Esophagus muscularis mucosa (tissue), 4 donors: ENCODE results near the gene SIK3. TPM values are rescaled to one million over a fixed set of nuclear protein-coding genes. Genes with fewer than 3 reads are reported as not detected.

Experiments
- DNase-seq: peaks from one replicate; pipeline ENCODE4 v3.0.0-alpha.2; 2017; ENCODE audit errors: extremely low spot score
- H3K27ac ChIP-seq, 4 donors: fragments of 200-600 bp; sonication (generic); replicated peaks in 1 of 4; 1 replicate in 3 of 4; 2 replicates in 1 of 4; pipeline ENCODE4 v1.5.1; 2016 to 2019; ENCODE audit warnings: mild to moderate bottlenecking in 1 of 4
- H3K27me3 ChIP-seq, 4 donors: fragments of 200-600 bp; sonication (generic); one replicate each; pipeline versions ENCODE4 v1.5.1 to v1.6.0; 2016 to 2019
- H3K36me3 ChIP-seq, 4 donors: fragments of 200-600 bp; sonication (generic); one replicate each; pipeline ENCODE4 v1.5.1; 2016 to 2019
- H3K4me1 ChIP-seq, 4 donors: fragments of 200-600 bp; sonication (generic); one replicate each; pipeline ENCODE4 v1.5.1; 2016 to 2019
- H3K4me3 ChIP-seq, 4 donors: fragments of 200-600 bp; sonication (generic); 1 replicate in 2 of 4; 2 replicates in 2 of 4; pipeline ENCODE4 v1.5.1; 2016 to 2019; ENCODE audit warnings: mild to moderate bottlenecking in 4 of 4, moderate library complexity in 1 of 4
- H3K9me3 ChIP-seq, 4 donors: fragments of 200-600 bp; sonication (generic); 1 replicate in 3 of 4; 2 replicates in 1 of 4; pipeline ENCODE4 v1.5.1; 2016 to 2019
- EP300 ChIP-seq: sonication (generic); formaldehyde crosslinking; IDR thresholded peaks from one replicate; pipeline ENCODE4 v1.6.1; 2017; ENCODE audit warnings: antibody characterized with exemption
- POLR2A ChIP-seq: fragments of 450-650 bp; IDR thresholded peaks from one replicate; pipeline ENCODE4 v1.6.1; 2017; ENCODE audit warnings: antibody characterized with exemption, moderate library complexity, mild to moderate bottlenecking, low read depth
- POLR2AphosphoS5 ChIP-seq, 2 donors: sonication (generic); formaldehyde crosslinking; IDR thresholded peaks; one replicate each; pipeline ENCODE4 v1.6.1; 2017; ENCODE audit warnings: antibody characterized with exemption in 2 of 2
- WGBS: methylation state at CpG from one replicate; pipeline ENCODE4 v1.1.5; 2018; 5-methylcytosine and 5-hydroxymethylcytosine counted together
- intact Hi-C: fragments of 100-400 bp; cut with DNase I; formaldehyde crosslinking; loops from one replicate; pipeline ENCODE4 v1.15.1; 2023
- total RNA-seq, 4 donors: library from RNA; depleted of rRNA; stranded (reverse); fragments of >200 nt; gene quantifications; one replicate each; pipeline versions ENCODE4 v1.1.0 to v1.2.1, GENCODE V29; 2016
- TF ChIP-seq, protein P1 (sequence below), 3 experiments: fragments of 200-600 bp in 2 of 3; fragments of 450-650 bp in 1 of 3; sonication (generic) in 2 of 3; IDR thresholded peaks; one replicate each; pipeline ENCODE4 v1.5.1; 2017 to 2019; ENCODE audit warnings: antibody characterized with exemption in 3 of 3, mild to moderate bottlenecking in 2 of 3, moderate library complexity in 1 of 3

Gene SIK3
- total RNA-seq, 4 donors from 2014 or later = 39.5 to 53.5 (median 42.3) TPM

GRCh38 chr11:117064275-117064674, 34.0 kb downstream of the SIK3 start:
- 83% methylated on average over 1 of the region's 1 CpG for WGBS
- intact Hi-C loops = no loop called here
- Histone ChIP-seq H3K27ac (no peak overlapping the region), H3K9me3 (no peaks in the 10 kb centered on the region), H3K4me1 (peaks cover 20 to 42% (median 38%) of the 10 kb centered on the region in 4 donors), H3K36me3 (no peaks in the 10 kb centered on the region), H3K27me3 (no peaks in the 10 kb centered on the region), H3K4me3 (no peak overlapping the region)
- TF ChIP-seq POLR2A (no peak), POLR2AphosphoS5 (IDR thresholded peaks at IDR 0.05) (no peak), EP300 (no peak)
- TF ChIP-seq, protein P1, sequence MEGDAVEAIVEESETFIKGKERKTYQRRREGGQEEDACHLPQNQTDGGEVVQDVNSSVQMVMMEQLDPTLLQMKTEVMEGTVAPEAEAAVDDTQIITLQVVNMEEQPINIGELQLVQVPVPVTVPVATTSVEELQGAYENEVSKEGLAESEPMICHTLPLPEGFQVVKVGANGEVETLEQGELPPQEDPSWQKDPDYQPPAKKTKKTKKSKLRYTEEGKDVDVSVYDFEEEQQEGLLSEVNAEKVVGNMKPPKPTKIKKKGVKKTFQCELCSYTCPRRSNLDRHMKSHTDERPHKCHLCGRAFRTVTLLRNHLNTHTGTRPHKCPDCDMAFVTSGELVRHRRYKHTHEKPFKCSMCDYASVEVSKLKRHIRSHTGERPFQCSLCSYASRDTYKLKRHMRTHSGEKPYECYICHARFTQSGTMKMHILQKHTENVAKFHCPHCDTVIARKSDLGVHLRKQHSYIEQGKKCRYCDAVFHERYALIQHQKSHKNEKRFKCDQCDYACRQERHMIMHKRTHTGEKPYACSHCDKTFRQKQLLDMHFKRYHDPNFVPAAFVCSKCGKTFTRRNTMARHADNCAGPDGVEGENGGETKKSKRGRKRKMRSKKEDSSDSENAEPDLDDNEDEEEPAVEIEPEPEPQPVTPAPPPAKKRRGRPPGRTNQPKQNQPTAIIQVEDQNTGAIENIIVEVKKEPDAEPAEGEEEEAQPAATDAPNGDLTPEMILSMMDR (IDR thresholded peaks at IDR 0.05) = no peak
- DNase-seq = no peak

DNA sequence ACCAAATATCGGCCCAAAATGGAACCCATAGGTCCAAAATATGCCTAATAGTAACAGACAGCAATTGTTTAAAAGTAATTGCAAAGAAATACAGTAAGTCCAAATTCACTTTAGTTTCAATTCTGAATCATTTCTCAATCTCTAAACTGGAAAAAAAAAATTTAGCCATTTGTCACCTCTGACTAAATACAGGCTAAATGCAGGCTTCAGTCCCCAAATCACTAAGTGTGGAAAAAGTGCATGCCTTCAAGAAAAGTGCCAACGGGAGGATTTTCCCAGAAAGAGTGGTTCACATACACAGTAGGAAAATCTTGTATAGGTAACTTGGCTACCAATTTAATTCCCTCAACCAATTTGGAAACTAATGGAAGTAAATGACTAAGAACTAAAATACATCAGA, 35.7 kb downstream of the SIK3 start:
- H3K4me3 ChIP-seq = no peak overlapping the region
- no peaks in the 10 kb centered on the region for H3K27me3 ChIP-seq
- H3K9me3 ChIP-seq = no peaks in the 10 kb centered on the region
- peaks cover 27 to 60% (median 53%) of the 10 kb centered on the region in 4 donors for H3K4me1 ChIP-seq
- no peak for DNase-seq
- no peak for TF ChIP-seq EP300
- no peak for TF ChIP-seq POLR2A
- no peak for TF ChIP-seq POLR2AphosphoS5 (IDR thresholded peaks at IDR 0.05)
- TF ChIP-seq, protein P1 (IDR thresholded peaks at IDR 0.05) = no peak
- WGBS = 89% methylated on average over 2 of the region's 2 CpGs
- no peaks in the 10 kb centered on the region for H3K36me3 ChIP-seq
- intact Hi-C loops = no loop called here
- no peak overlapping the region for H3K27ac ChIP-seq

- H3K36me3 ChIP-seq = no peaks in the 10 kb centered on the region
- intact Hi-C loops = no loop called here
- WGBS = 92% methylated on average over 5 of the region's 5 CpGs
- DNase-seq = no peak
- H3K4me3 ChIP-seq = no peak overlapping the region
- H3K9me3 ChIP-seq = no peaks in the 10 kb centered on the region
- H3K4me1 ChIP-seq = peaks cover 27 to 62% (median 55%) of the 10 kb centered on the region in 4 donors
- no peak overlapping the region for H3K27ac ChIP-seq
- no peaks in the 10 kb centered on the region for H3K27me3 ChIP-seq
- TF ChIP-seq EP300 (no peak), POLR2A (no peak), POLR2AphosphoS5 (IDR thresholded peaks at IDR 0.05) (no peak)
- TF ChIP-seq, protein P1 (IDR thresholded peaks at IDR 0.05) = no peak
Observed at GRCh38 chr11:117061256-117061655, 37.0 kb downstream of the SIK3 start.

DNA sequence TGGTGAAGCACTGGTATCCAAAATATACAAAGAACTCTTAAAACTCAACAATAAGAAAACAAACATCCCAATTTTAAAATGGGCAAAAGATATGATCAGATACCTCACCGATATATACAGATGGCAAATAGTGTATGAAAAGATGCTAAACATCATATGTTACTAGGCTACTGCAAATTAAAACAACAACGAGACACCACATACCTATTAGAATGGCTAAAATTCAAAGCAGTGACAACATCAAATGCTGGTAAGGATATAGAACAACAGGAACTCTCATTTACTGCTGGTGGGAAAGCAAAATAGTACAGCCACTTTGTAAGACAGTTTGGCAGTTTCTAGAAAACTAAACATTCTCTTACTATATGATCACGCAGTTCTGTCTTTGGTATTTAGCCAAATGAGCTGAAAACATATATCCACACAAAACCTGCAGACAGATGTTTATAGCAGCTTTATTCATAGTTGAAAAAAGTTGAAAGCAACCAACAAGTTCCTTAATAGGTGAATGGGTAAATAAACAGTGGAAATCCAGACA, 38.5 kb downstream of the SIK3 start:
- H3K4me1 ChIP-seq = peaks cover 25 to 67% (median 58%) of the 10 kb centered on the region in 4 donors
- WGBS = 83% methylated on average over 3 of the region's 3 CpGs
- no peaks in the 10 kb centered on the region for H3K9me3 ChIP-seq
- H3K36me3 ChIP-seq = no peaks in the 10 kb centered on the region
- no peak for DNase-seq
- no peak overlapping the region for H3K27ac ChIP-seq
- no peaks in the 10 kb centered on the region for H3K27me3 ChIP-seq
- TF ChIP-seq, protein P1 (IDR thresholded peaks at IDR 0.05) = no peak
- TF ChIP-seq EP300 = no peak
- no peak for TF ChIP-seq POLR2AphosphoS5 (IDR thresholded peaks at IDR 0.05)
- no peak for TF ChIP-seq POLR2A
- H3K4me3 ChIP-seq = no peak overlapping the region
- intact Hi-C loops = no loop called here

DNA sequence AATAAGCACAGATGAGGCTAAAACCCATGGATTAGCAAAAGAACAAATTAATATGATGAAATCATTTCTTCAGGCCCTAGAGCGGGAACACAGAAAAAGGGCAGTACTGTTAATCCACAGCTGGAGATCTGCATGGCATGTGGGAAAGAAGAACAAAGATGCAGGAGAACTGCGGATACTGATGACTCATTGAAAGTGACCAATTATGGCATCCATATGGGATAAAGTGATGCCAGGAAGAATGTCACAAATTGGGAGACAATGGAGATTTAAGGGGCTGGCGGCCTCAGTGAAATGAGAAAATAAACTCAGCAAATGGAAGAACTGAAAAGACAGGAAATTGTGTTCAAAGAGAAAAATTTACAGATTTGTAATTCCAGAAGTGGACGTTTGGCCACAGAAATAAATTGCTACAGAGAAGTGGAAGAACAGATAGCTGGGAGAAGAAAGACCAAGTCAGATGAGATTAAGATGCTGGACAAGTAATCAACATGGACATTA, 39.4 kb downstream of the SIK3 start:
- Histone ChIP-seq H3K4me3 (no peak overlapping the region), H3K9me3 (no peaks in the 10 kb centered on the region), H3K27me3 (no peaks in the 10 kb centered on the region), H3K36me3 (no peaks in the 10 kb centered on the region), H3K4me1 (peaks cover 18 to 67% (median 53%) of the 10 kb centered on the region in 4 donors), H3K27ac (peak overlapping the region in 2 of 4 donors; percentile 30 to 43)
- intact Hi-C loops = no loop called here
- TF ChIP-seq POLR2A = no peak
- no peak for TF ChIP-seq EP300
- DNase-seq = no peak
- WGBS = 47% methylated on average over 4 of the region's 4 CpGs
